22Rv1 (cell line): ENCODE measurements around the gene SSU72.

Experiments
- CTCF ChIP-seq: fragments of 450-650 bp; IDR thresholded peaks from 2 replicates; pipeline ENCODE4 v1.5.1; 2017; ENCODE audit warnings: mild to moderate bottlenecking
- ZFX ChIP-seq: fragments of 450-650 bp; IDR thresholded peaks from 2 replicates; pipeline ENCODE4 v1.6.1; 2017; ENCODE audit warnings: antibody characterized with exemption, borderline replicate concordance

- no peak for TF ChIP-seq CTCF
- TF ChIP-seq ZFX: no peak
Observed at GRCh38 chr1:1600861-1601563, 26.3 kb upstream of the SSU72 start.
